SK-N-MC (cell line): ENCODE measurements around the gene ANKS1B.

Source experiments
- EZH2 ChIP-seq: fragments of 200-600 bp; sonication (generic); IDR thresholded peaks from one replicate; pipeline ENCODE4 v1.6.1; 2017; ENCODE audit warnings: antibody characterized with exemption
- POLR2AphosphoS5 ChIP-seq: IDR thresholded peaks from 2 replicates; pipeline ENCODE4 v1.6.1; 2012; ENCODE audit warnings: mild to moderate bottlenecking, low read depth, low read length, borderline replicate concordance

GRCh38 chr12:98868076-98868475 lies 1116.7 kb downstream of the ANKS1B start:
- TF ChIP-seq POLR2AphosphoS5 = no peak
- TF ChIP-seq EZH2 = no peak
